ENCODE measurements around the gene APBB2.
"Not testable (repeated sequence)": the region's sequence is repeated elsewhere in the genome, so short reads cannot be mapped to it uniquely, and the experiment has no call there.

The APBB2 gene

DNA sequence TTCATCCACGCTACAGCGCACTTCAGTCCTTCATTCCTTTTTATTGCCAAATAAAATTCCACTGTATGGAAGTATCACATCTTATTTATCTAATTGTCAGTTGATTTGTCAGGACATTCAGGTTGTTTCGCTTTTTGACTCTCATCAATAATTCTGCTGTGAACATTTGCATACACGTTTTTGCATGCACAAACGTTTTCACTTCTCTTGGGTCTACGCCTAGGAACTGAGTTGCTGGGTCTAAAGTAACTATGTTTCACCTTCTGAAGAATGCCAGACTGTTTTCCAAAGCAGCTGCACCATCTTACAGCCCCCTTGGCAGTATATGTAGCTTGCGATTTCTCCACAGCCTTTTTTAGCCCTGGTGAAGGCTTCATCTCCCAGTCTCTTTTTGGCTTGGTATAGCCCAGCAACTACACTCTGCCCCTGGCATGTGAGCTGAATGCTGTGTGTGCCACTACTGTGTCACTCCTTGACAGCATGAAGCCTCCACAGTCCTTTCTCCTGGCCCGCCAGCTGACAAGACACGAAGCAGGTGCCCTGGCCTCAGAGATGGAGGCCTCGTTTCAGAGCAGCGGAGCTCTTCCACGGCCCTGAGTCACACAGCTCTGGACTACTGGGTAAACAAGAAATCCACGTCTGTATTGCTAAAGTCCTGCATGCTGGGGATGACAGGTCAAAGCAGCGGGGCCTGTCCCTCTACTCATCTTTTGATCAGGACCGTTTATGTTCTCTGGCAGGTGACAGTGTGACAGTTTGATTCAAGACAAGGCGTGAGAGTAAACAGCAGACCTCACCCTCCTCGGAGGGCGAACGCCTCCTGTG, 389.1 kb downstream of the APBB2 start:
- TF ChIP-seq, protein P1, sequence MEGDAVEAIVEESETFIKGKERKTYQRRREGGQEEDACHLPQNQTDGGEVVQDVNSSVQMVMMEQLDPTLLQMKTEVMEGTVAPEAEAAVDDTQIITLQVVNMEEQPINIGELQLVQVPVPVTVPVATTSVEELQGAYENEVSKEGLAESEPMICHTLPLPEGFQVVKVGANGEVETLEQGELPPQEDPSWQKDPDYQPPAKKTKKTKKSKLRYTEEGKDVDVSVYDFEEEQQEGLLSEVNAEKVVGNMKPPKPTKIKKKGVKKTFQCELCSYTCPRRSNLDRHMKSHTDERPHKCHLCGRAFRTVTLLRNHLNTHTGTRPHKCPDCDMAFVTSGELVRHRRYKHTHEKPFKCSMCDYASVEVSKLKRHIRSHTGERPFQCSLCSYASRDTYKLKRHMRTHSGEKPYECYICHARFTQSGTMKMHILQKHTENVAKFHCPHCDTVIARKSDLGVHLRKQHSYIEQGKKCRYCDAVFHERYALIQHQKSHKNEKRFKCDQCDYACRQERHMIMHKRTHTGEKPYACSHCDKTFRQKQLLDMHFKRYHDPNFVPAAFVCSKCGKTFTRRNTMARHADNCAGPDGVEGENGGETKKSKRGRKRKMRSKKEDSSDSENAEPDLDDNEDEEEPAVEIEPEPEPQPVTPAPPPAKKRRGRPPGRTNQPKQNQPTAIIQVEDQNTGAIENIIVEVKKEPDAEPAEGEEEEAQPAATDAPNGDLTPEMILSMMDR (IDR thresholded peaks at IDR 0.05; ENCODE audit: extremely low read depth, missing control alignments): no peak
- no peak for DNase-seq (ENCODE audit: low spot score)

DNA sequence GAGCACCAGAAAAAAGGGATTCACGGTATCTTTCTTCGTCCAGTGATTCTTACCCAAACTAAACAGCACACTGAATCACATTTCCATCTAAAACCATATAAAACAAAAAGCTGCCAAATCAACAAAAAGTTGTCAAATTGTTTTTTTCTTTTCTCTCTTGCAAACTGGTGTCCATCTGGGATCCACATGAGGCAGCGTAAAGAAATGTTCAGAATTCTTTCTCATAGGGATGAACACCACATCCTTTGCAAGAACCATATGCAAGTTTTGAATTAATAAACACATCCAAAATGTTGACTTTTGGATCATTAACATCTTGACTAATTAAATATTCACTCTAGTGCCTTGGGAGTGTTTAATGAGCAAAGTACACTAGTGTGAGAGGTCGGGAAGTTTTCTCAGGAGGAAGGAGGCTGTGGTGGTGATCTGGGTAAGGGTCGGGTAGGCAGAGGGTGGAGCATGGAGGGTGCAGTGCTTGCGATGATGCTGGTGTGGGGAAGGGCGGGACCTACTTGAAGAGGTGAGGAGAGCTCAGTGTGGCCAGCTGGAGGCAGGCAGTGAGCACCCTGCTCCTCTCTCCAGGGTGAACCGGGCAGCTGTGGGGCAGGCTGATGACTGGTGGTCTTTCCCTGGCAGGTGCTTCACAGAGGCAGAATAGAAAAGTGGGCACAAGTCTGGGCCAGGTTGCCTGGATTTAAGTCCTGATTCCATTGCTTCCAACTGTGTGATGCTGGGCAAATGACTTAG, 391.7 kb downstream of the APBB2 start:
- no peak for DNase-seq (ENCODE audit: low spot score)
- TF ChIP-seq, protein P1 (IDR thresholded peaks at IDR 0.05; ENCODE audit: extremely low read depth, missing control alignments): no peak

DNA sequence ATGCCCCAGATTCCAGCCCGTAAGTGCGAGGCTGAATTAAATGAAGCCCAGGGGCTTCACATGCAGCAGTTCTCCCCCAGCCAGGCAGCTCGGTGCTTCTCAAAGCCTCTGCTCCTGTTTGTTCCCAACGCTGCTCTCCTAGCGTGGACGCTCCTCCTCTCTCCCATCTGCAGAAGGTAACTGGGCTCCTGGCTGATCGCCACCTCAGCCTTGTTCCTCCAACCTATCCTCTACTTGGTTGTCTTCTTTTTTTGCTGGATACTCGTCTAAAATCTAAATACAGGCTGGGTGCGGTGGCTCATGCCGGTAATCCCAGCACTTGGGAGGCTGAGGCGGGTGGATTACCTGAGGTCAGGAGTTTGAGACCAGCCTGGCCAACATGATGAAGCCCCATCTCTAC, 394.2 kb downstream of the APBB2 start:
- DNase-seq (ENCODE audit: low spot score): no peak

DNA sequence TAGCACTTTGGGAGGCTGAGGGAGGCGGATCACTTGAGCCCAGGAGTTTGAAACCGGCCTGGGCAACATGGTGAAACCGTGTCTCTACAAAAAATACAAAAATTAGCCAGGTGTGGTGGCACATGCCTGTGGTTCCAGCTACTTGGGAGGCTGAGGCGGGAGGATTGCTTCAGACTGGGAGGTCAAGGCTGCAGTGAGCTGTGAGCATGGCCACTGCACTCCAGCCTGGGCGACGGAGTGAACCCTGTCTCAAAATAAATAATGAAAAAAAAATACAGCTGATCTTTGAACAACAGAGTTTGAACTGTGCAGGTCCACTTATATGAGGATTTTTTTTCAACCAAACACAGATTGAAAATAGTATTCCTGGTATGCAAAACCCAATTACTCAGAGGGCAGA, 397.2 kb downstream of the APBB2 start:
- not testable (repeated sequence) for DNase-seq (ENCODE audit: low spot score)

More for the DNA sequence above, 394.2 kb downstream of the APBB2 start:
- TF ChIP-seq, protein P1 (IDR thresholded peaks at IDR 0.05; ENCODE audit: extremely low read depth, missing control alignments): no peak

DNA sequence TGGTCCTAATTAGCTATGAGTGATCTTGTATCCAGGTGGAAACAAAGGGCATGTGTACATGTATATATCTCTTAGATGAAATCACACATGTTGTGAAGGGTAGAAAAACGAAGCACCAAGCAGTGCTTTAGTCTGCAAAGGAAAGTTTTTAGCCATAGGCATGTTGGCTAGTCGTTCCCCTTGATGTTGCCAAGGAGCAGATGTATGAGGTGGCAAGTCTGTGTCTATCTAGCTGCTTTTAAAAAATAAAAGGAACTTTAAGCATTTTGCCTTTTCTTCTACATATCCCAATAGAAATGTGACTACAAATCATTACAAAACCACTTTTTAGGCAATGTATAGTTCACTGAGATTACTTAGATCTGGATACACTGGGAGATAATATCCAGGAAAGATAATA, 401.5 kb downstream of the APBB2 start:
- no peak for DNase-seq (ENCODE audit: low spot score)
- TF ChIP-seq, protein P1 (IDR thresholded peaks at IDR 0.05; ENCODE audit: extremely low read depth, missing control alignments): no peak

DNA sequence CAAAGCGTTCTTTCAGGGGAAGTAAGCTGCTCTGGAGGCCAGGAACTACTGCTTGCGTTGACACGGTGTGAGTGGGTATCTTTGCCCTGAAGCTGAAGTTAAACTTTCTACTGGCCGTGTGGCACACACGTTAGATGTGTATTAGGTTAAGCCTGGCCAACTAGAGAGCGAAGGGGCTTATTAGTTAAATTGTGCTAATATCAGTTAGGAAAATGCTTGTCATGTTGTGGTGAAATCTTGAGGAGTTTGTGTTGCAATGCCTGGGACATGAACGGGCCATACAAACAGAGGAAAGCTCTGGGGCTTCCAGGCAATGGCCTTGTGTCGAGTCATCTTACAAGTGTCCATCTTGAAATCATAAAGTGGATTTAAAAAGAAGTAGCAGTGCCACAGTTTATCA, 402.0 kb downstream of the APBB2 start:
- DNase-seq (ENCODE audit: low spot score): no peak
- TF ChIP-seq, protein P1 (IDR thresholded peaks at IDR 0.05; ENCODE audit: extremely low read depth, missing control alignments): no peak

DNA sequence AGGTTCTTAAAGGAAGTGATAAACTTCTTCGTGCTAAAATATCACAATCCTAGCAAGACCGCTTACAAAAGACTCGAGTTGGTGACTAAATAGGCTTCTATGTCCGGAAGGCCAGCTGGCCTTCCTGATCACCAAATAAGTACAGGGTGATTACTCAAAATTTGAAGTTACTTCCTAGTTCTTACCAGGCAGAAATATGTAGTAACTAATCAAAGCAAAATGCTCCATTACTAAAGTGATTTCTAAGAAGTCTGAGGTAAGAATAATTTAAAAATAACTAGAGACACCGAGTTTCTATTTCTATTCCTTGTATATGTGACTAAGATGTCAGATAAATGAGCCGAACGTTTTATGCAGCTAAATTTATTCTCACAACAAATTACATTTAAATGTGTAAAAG, 402.4 kb downstream of the APBB2 start:
- TF ChIP-seq, protein P1 (IDR thresholded peaks at IDR 0.05; ENCODE audit: extremely low read depth, missing control alignments): no peak
- DNase-seq (ENCODE audit: low spot score): no peak

All from GM20000 (cell line).